Measurements from ENCODE around the gene TNFRSF8.
"Not testable (repeated sequence)": the region's sequence is repeated elsewhere in the genome, so short reads cannot be mapped to it uniquely, and the experiment has no call there.

Gene TNFRSF8

GRCh38 chr1:12038356-12039163 lies 24.5 kb upstream of the TNFRSF8 start:
- no peak for DNase-seq (ENCODE audit: low spot score)

- DNase-seq (ENCODE audit: low spot score), result no peak
These were observed 24.0 kb upstream of the TNFRSF8 start for GRCh38 chr1:12039164-12039525.

- DNase-seq (ENCODE audit: low spot score), result not testable (repeated sequence)
These were observed 23.2 kb upstream of the TNFRSF8 start for GRCh38 chr1:12039824-12040456.

GRCh38 chr1:12040457-12041051 lies 22.5 kb upstream of the TNFRSF8 start:
- DNase-seq (ENCODE audit: low spot score), result no peak

GRCh38 chr1:12044187-12044877 lies 18.8 kb upstream of the TNFRSF8 start:
- DNase-seq (ENCODE audit: low spot score), result not testable (repeated sequence)

- DNase-seq (ENCODE audit: low spot score), result no peak
These were observed 16.4 kb upstream of the TNFRSF8 start for GRCh38 chr1:12046749-12047119.

GRCh38 chr1:12047120-12047876 lies 15.8 kb upstream of the TNFRSF8 start:
- no peak for DNase-seq (ENCODE audit: low spot score)

- no peak for DNase-seq (ENCODE audit: low spot score)
These were observed 14.7 kb upstream of the TNFRSF8 start for GRCh38 chr1:12048372-12048771.

- DNase-seq (ENCODE audit: low spot score), result no peak
These were observed 13.5 kb upstream of the TNFRSF8 start for GRCh38 chr1:12049616-12050015.

GRCh38 chr1:12051361-12051760 lies 11.7 kb upstream of the TNFRSF8 start:
- DNase-seq (ENCODE audit: low spot score), result no peak

- DNase-seq (ENCODE audit: low spot score), result no peak
These were observed 11.0 kb upstream of the TNFRSF8 start for GRCh38 chr1:12052008-12052573.

- DNase-seq (ENCODE audit: low spot score), result peak; percentile 52
These were observed 10.0 kb upstream of the TNFRSF8 start for GRCh38 chr1:12052997-12053686.

- peak; percentile 63 for DNase-seq (ENCODE audit: low spot score)
These were observed 9.2 kb upstream of the TNFRSF8 start for GRCh38 chr1:12053752-12054548.

- DNase-seq (ENCODE audit: low spot score), result no peak
These were observed 7.8 kb upstream of the TNFRSF8 start for GRCh38 chr1:12055259-12055658.

- DNase-seq (ENCODE audit: low spot score), result no peak
These were observed 6.7 kb upstream of the TNFRSF8 start for GRCh38 chr1:12056331-12056841.

GRCh38 chr1:12057382-12057781 lies 5.7 kb upstream of the TNFRSF8 start:
- DNase-seq (ENCODE audit: low spot score), result no peak

GRCh38 chr1:12057940-12058687 lies 5.0 kb upstream of the TNFRSF8 start:
- DNase-seq (ENCODE audit: low spot score), result no peak

GRCh38 chr1:12059226-12059625 lies 3.9 kb upstream of the TNFRSF8 start:
- no peak for DNase-seq (ENCODE audit: low spot score)

Measured in SK-N-DZ (cell line).